Stimulated activated naive B cell treated with anti-CD40 and anti-IgM and Interleukin-4, amounts not matched to agents 10 μg/mL and 1 μg/mL and 100 μg/mL, for 72 hours (primary cell): ENCODE measurements around the gene RASSF3.
A peak's percentile ranks its signal among the peaks of the same experiment; 100 is the strongest.

Experiments used
- ATAC-seq, 2 donors: fragments of 150-1000 bp; cut with Tn5 transposase; replicated peaks; 2 replicates each; pipeline ENCODE4 v1.10.0; 2021; ENCODE audit warnings: moderate library complexity in 1 of 2
- DNase-seq: peaks from one replicate; pipeline ENCODE4 v3.0.0; 2021
- H3K27ac Mint-ChIP-seq: one replicate; pipeline ENCODE4 v1.8.0; 2022; ENCODE audit warnings: mild to moderate bottlenecking, mixed read lengths
- H3K27me3 Mint-ChIP-seq, 2 donors: one replicate each; pipeline ENCODE4 v1.8.0; 2022; ENCODE audit warnings: mixed read lengths in 2 of 2
- H3K36me3 Mint-ChIP-seq, 2 donors: one replicate each; pipeline ENCODE4 v1.8.0; 2022; ENCODE audit warnings: mixed read lengths in 2 of 2, mild to moderate bottlenecking in 1 of 2
- H3K4me1 Mint-ChIP-seq, 2 donors: one replicate each; pipeline ENCODE4 v1.8.0; 2022; ENCODE audit warnings: mixed read lengths in 2 of 2, mild to moderate bottlenecking in 1 of 2
- H3K4me3 Mint-ChIP-seq, 2 donors: one replicate each; pipeline ENCODE4 v1.8.0; 2022; ENCODE audit warnings: mild to moderate bottlenecking in 2 of 2, mixed read lengths in 2 of 2, moderate library complexity in 1 of 2
- H3K9me3 Mint-ChIP-seq, 2 donors: one replicate each; pipeline ENCODE4 v1.8.0; 2022; ENCODE audit warnings: mixed read lengths in 2 of 2, mild to moderate bottlenecking in 1 of 2

RASSF3 gene

DNA sequence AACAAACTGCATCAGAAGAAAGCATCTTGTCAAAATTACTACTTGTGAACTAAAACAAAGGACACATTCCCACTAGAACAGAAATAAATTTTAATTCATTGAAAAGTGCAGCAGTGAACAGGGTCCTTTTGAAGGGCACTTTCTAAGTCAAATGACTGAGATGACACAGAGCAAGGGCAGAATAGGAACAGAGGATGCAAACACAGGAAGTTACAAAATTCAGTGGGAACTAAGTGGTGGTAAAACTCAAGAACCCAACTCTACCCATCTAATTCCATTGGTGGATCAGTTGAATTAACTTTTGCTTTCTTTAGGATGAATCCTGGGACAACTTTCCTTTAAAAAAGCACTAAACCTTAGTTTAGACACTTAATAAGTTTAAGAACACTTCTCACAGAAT is 103.1 kb downstream of the RASSF3 start:
- ATAC-seq (no peak), DNase-seq (no peak)
- H3K4me3 Mint-ChIP-seq: no peak overlapping the region
- H3K27me3 Mint-ChIP-seq: no peaks in the 10 kb centered on the region
- no peaks in the 10 kb centered on the region for H3K4me1 Mint-ChIP-seq
- no peak overlapping the region for H3K27ac Mint-ChIP-seq
- H3K36me3 Mint-ChIP-seq: peaks cover 38 to 68% of the 10 kb centered on the region in 2 donors
- no peaks in the 10 kb centered on the region for H3K9me3 Mint-ChIP-seq

DNA sequence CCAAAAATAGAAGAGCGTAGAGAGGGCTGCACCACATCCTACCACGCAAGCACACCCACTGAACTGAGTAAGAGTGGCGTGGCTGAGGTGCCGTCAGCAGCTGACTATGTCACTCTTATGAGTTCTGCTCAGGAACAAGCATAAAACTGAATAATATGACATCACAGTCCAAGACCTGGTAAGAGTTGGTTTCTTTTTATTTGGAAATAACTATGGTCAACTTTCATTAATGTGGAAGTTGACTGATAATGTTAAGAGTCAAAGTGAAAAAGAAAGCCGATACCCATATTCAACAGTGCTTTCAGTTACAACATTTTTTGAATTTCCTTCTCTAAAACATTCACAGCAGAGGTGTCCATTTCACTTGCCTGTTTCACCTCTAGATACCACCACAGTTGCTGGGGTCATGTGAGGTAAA is 104.3 kb downstream of the RASSF3 start:
- peaks cover 37 to 66% of the 10 kb centered on the region in 2 donors for H3K36me3 Mint-ChIP-seq

DNA sequence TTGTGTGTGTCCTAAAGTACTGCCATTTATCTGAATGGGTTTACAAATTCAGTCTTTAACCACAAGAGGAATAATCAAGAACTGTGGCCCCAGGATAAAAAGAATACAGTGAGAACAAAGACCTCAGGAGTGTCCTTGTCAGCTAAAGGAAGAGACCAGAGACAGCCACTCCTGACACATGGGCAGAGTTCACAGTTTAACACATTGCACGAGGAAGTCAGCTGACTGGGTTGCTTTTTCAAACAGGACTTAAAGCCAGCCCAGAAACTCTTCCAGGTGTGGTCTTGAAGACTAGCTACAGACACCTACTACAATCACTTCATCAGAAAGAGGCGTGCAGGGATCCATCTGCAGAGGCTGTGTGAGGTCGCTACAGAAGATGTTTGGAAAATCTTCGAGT is 106.1 kb downstream of the RASSF3 start:
- DNase-seq: no peak
- H3K36me3 Mint-ChIP-seq: peaks cover 45 to 67% of the 10 kb centered on the region in 2 donors

More for the DNA sequence above, 104.3 kb downstream of the RASSF3 start:
- no peak for DNase-seq
- H3K27ac Mint-ChIP-seq: no peak overlapping the region
- no peak for ATAC-seq
- no peak overlapping the region for H3K4me3 Mint-ChIP-seq
- no peaks in the 10 kb centered on the region for H3K9me3 Mint-ChIP-seq
- H3K4me1 Mint-ChIP-seq: no peaks in the 10 kb centered on the region
- H3K27me3 Mint-ChIP-seq: no peaks in the 10 kb centered on the region

DNA sequence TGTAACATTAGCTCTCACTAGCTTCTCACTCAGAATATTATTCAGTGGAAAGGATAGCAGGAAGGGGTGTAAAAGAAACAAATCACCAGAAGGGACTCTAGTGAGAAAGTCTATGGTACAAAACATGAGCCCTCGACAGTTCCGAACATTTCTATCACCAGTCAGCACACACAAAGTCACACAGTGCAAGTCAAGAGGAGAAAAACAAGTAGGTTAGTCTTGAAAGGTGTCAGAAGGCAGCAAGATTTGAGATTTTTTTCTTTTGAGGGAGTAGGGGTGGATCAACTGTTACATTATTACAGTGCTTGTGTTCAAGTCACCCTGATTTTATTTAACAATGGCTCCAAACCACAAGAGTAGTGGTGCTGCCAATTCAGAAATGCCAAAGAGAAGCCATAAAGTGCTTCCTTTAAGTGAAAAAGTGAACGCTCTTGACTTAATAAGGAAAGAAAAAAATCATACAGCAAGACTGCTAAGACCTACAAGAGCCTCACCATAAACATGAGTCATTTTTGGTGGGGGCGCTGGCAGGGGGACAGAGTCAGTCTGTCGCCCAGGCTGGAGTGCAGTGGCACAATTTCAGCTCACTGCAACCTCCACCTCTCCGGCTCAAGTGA is 106.7 kb downstream of the RASSF3 start:
- no peak for DNase-seq
- peaks cover 48 to 69% of the 10 kb centered on the region in 2 donors for H3K36me3 Mint-ChIP-seq
- H3K4me3 Mint-ChIP-seq: no peak overlapping the region
- H3K27ac Mint-ChIP-seq: no peak overlapping the region
- H3K4me1 Mint-ChIP-seq: no peaks in the 10 kb centered on the region
- H3K9me3 Mint-ChIP-seq: no peaks in the 10 kb centered on the region
- no peaks in the 10 kb centered on the region for H3K27me3 Mint-ChIP-seq
- no peak for ATAC-seq

More for the DNA sequence above, 106.1 kb downstream of the RASSF3 start:
- Mint-ChIP-seq H3K27ac (peak overlapping the region; percentile 14), H3K4me1 (no peaks in the 10 kb centered on the region), H3K9me3 (no peaks in the 10 kb centered on the region), H3K27me3 (no peaks in the 10 kb centered on the region), H3K4me3 (no peak overlapping the region)
- no peak for ATAC-seq

DNA sequence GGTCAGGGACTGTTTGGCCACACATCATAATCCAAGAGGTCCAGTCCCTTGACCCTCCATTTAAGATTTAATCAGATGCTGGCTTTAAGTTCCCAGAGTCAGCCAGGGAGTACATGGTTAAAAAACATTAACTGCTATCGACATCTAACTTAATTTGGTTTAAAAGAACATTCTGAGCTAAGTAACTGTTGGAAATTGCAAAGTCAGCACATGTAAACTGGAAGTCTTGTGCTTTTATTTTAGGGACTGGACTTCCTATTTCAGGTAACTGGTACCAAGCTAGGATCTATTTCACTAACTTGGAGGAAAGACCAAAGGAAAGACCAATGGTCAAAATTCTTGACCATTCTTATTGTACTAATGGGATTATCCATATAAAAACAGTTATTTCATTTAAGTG is 108.4 kb downstream of the RASSF3 start:
- no peaks in the 10 kb centered on the region for H3K9me3 Mint-ChIP-seq
- H3K4me3 Mint-ChIP-seq: no peak overlapping the region
- H3K36me3 Mint-ChIP-seq: peaks cover 53 to 76% of the 10 kb centered on the region in 2 donors
- ATAC-seq (no peak), DNase-seq (no peak)
- no peak overlapping the region for H3K27ac Mint-ChIP-seq
- no peaks in the 10 kb centered on the region for H3K27me3 Mint-ChIP-seq
- no peaks in the 10 kb centered on the region for H3K4me1 Mint-ChIP-seq

DNA sequence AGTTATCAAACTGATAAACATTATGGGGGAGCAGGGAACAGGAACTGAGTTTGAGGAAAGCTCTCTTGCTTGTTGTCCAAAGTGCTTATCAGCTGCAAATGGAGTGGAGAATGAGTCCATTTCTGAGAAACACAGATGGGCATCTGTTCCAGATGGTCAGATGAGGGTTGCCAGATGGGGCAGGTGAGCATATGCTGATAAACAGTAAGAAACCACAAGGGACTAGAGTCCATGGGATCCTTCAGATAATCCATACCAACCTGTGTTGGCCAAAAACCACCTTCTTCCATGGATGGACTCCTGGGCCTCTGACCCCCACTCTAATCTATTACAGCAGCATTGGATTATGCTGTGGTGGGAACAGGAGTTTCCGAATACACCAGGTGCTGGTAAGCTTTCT is 110.6 kb downstream of the RASSF3 start:
- H3K4me1 Mint-ChIP-seq: no peaks in the 10 kb centered on the region
- H3K27me3 Mint-ChIP-seq: no peaks in the 10 kb centered on the region
- no peak overlapping the region for H3K4me3 Mint-ChIP-seq
- H3K9me3 Mint-ChIP-seq: no peaks in the 10 kb centered on the region
- ATAC-seq: no peak
- DNase-seq: no peak
- no peak overlapping the region for H3K27ac Mint-ChIP-seq
- H3K36me3 Mint-ChIP-seq: peaks cover 48 to 66% of the 10 kb centered on the region in 2 donors

DNA sequence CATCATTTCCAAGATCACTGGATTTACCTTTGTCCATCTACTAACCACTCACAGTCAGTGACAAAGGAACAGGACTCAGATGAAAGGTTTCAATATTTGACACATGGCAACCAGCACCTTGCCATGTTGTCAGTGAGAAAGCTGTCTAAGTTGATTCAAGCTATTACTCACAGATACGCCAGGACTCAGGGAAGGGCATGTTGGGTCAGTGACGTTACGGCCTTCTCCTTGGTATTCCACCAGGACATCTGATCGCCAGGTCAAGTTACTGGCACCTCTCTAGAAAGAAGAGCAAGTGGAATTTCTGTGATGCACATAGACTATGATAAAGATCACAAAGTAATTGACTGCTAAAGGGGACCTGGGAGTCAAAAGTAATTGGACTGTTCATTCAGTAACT is 112.5 kb downstream of the RASSF3 start:
- Mint-ChIP-seq H3K9me3 (no peaks in the 10 kb centered on the region), H3K27ac (no peak overlapping the region), H3K27me3 (no peaks in the 10 kb centered on the region), H3K36me3 (peaks cover 41 to 61% of the 10 kb centered on the region in 2 donors), H3K4me1 (no peaks in the 10 kb centered on the region), H3K4me3 (no peak overlapping the region)
- no peak for ATAC-seq
- DNase-seq: no peak

DNA sequence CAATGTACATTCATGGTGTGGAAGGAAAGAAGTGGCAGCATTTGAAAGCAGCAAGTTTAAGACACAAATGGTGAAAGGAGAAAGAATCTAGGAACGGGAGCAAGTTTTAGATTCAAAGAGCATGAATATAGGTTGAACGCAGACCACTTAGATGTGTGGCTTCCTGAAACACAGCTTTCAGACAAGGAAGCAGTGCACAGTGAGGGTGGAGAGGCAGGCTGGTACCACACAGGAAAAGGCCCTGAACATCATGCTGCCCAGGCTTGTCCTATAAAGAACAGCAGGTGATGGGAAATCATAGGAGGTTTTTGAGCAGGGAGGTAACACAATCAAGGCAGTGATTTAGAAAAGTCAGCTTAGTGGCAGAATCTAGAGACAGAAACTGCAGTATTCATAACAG is 113.3 kb downstream of the RASSF3 start:
- Mint-ChIP-seq H3K27me3 (no peaks in the 10 kb centered on the region), H3K4me3 (no peak overlapping the region), H3K9me3 (no peaks in the 10 kb centered on the region), H3K27ac (no peak overlapping the region), H3K36me3 (peaks cover 42 to 64% of the 10 kb centered on the region in 2 donors), H3K4me1 (no peaks in the 10 kb centered on the region)
- ATAC-seq: no peak
- DNase-seq: no peak

DNA sequence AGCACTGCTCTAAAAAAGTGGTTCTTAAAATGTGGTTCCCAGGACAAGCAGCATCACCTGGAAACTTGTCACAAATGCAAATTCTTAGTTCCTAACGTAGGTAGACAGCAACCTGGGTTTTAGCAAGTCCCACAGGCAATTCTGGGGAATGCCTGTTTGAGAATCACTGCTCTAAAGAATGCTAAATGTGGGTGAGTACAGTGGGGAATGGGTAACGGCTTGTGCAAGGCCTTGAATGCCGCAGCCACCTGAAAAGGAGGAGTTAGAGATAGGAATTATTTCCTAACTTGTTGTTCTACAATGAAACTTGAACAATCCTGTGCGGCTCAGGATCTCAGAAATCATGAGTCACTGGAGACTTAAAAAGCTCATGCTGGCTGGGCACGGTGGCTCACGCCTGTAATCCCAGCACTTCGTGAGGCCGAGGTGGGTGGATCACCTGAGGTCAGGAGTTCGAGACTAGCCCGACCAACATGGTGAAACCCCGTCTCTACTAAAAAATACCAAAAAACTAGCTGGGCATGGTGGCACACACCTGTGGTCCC is 114.0 kb downstream of the RASSF3 start:
- Mint-ChIP-seq H3K36me3 (peaks cover 39 to 63% of the 10 kb centered on the region in 2 donors), H3K4me1 (no peaks in the 10 kb centered on the region), H3K27ac (no peak overlapping the region), H3K4me3 (no peak overlapping the region), H3K9me3 (no peaks in the 10 kb centered on the region), H3K27me3 (no peaks in the 10 kb centered on the region)
- ATAC-seq (no peak), DNase-seq (no peak)

DNA sequence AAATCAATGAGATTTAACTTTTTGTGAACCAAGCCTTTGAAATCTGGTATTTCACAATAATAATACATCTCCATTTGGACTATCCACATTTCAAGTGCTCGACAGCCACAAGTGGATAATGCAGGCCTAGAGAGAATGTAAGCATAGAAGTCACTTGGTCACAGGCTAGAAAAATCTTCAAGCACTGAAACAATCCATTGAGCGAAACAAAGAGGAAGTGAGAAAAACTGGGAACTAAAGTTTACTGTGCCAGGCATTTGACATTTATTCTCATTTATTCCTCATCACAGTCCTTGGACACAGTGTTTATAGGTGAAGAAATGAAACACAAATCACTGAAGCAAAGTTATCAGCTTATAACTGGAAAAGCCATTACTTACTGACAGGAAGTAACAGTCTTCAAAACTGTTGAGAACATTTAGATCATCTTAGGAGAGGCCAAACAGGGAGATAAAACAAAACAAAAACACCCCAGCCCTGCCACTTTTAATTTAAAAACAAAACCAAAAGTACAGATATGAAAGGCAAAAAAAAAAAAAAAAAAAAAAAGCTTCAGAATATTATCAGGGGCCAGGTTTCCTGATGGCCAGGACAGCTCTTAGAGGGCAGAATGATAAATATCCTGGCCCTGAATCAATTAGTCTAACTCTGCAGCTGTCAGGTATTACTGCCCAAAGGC is 119.8 kb downstream of the RASSF3 start:
- H3K4me1 Mint-ChIP-seq: peaks cover 11 to 14% of the 10 kb centered on the region in 2 donors
- ATAC-seq: peak; percentile 51 to 63
- H3K27ac Mint-ChIP-seq: peak overlapping the region; percentile 67

DNA sequence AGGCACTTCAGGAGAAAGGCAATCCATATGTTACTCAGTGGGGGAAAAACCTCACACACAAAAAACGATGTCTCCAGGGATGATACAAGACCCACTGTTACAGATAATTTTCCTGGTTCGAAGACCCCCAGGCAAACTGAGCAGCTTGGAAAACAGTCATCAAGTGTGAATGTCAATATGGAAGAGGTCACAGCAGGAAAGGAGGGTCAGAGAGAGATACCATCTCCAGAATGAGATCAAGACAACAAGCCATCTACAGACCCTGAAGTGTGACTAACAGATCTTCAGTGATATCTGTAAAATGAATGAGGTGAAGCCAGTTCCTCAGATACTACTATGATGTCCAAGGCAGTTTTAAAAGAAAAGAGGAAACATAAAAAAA is 120.3 kb downstream of the RASSF3 start:
- ATAC-seq: peak; percentile 55 to 61
- no peak overlapping the region for H3K4me3 Mint-ChIP-seq
- H3K36me3 Mint-ChIP-seq: peaks cover 35 to 56% of the 10 kb centered on the region in 2 donors
- peaks cover 11 to 14% of the 10 kb centered on the region in 2 donors for H3K4me1 Mint-ChIP-seq
- peak overlapping the region; percentile 67 for H3K27ac Mint-ChIP-seq
- no peaks in the 10 kb centered on the region for H3K27me3 Mint-ChIP-seq
- no peaks in the 10 kb centered on the region for H3K9me3 Mint-ChIP-seq
- no peak for DNase-seq

More for the DNA sequence above, 119.8 kb downstream of the RASSF3 start:
- DNase-seq: no peak
- Mint-ChIP-seq H3K27me3 (no peaks in the 10 kb centered on the region), H3K36me3 (peaks cover 37 to 61% of the 10 kb centered on the region in 2 donors), H3K9me3 (no peaks in the 10 kb centered on the region), H3K4me3 (no peak overlapping the region)

DNA sequence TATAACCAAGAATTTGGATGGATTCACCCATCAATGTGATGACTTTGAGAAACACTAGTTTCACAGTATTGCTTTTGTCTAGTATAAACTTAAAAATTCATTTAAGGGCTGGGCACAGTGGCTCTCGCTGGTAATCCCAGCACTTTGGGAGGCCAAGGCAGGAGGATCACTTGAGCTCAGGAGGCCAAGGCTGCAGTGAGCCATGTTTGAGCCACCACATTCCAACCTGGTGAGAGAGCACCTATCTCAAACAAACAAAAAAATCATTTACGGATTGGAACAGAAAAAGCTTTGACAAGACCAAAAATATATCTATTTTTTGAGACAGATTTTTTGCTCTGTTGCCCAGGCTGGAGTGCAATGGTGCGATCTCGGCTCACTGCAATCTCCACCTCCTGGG is 121.4 kb downstream of the RASSF3 start:
- ATAC-seq (no peak), DNase-seq (no peak)
- Mint-ChIP-seq H3K9me3 (no peaks in the 10 kb centered on the region), H3K27ac (no peak overlapping the region), H3K36me3 (peaks cover 41 to 58% of the 10 kb centered on the region in 2 donors), H3K27me3 (no peaks in the 10 kb centered on the region), H3K4me3 (no peak overlapping the region), H3K4me1 (peaks cover 11 to 14% of the 10 kb centered on the region in 2 donors)

DNA sequence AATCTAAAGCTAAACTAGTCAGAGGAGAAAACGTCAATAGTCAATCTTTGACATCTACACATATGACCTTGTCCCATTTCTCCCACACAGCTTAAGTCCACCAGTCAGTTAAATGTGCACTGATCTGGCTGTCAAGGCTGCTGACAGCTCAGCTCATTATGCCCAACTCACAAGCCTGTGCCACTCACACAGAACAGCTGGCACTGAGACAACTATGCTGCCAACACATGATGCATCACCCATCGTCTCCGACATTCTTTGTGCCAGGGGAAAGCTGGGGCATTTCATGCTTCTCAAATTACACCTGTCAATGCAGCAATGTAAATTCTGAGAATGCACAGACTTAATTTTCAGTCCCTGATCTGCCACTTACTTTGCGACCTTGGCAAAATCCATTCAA is 123.6 kb downstream of the RASSF3 start:
- no peak for ATAC-seq
- H3K4me1 Mint-ChIP-seq: peaks cover 11 to 14% of the 10 kb centered on the region in 2 donors
- H3K27ac Mint-ChIP-seq: no peak overlapping the region
- no peaks in the 10 kb centered on the region for H3K9me3 Mint-ChIP-seq
- no peak overlapping the region for H3K4me3 Mint-ChIP-seq
- peaks cover 52 to 55% of the 10 kb centered on the region in 2 donors for H3K36me3 Mint-ChIP-seq
- no peak for DNase-seq
- no peaks in the 10 kb centered on the region for H3K27me3 Mint-ChIP-seq

DNA sequence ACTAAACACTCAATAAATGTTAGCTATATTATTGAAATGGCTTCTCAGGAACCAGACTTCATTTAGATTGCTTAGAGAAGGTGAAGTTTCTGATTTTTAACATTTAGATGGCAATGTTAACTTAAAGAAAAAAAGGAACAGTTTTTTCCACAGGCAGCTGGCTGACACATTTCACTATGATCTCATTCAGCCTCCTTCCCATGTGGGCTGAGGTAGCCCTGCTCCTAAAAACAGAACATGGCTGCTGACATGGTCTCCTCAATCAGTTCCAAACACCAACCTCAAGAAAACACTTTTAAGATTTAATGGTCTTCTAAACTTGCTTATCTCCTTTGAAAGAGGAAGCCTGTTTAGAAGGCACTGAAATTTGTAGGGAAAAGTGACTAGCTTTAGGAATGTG is 125.1 kb downstream of the RASSF3 start:
- DNase-seq (no peak), ATAC-seq (no peak)
- H3K27ac Mint-ChIP-seq: no peak overlapping the region

DNA sequence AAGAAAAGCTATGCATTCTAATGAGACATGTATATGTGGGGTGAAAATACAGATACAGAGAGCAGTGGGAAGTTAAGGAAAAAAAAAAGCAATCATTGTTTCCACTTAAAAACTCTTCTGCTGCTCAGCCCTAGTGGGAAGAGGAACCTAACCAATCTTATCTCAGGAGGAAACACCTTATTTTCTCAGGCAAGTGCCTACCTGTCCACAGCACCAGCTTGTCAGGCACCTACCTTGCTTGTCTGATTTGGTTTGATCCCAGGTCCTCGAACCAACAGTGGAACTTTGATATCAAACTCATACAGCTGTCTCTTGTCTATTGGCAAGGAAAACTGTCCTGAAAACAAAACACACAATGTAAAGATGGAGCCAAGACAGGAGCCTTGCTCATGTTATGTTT is 126.5 kb downstream of the RASSF3 start:
- peaks cover 61 to 63% of the 10 kb centered on the region in 2 donors for H3K36me3 Mint-ChIP-seq
- H3K27me3 Mint-ChIP-seq: no peaks in the 10 kb centered on the region
- ATAC-seq (no peak), DNase-seq (no peak)
- no peaks in the 10 kb centered on the region for H3K9me3 Mint-ChIP-seq
- no peak overlapping the region for H3K4me3 Mint-ChIP-seq
- no peaks in the 10 kb centered on the region for H3K4me1 Mint-ChIP-seq
- H3K27ac Mint-ChIP-seq: no peak overlapping the region

More for the DNA sequence above, 125.1 kb downstream of the RASSF3 start:
- H3K4me1 Mint-ChIP-seq: peaks cover 5 to 7% of the 10 kb centered on the region in 2 donors
- peaks cover 61 to 65% of the 10 kb centered on the region in 2 donors for H3K36me3 Mint-ChIP-seq
- H3K9me3 Mint-ChIP-seq: no peaks in the 10 kb centered on the region
- H3K4me3 Mint-ChIP-seq: no peak overlapping the region
- H3K27me3 Mint-ChIP-seq: no peaks in the 10 kb centered on the region
